Vagina (tissue), 2 donors: ENCODE results near the gene NIPSNAP2.

Experiments
- POLR2AphosphoS5 ChIP-seq, 2 donors: sonication (generic); formaldehyde crosslinking; IDR thresholded peaks; one replicate each; pipeline ENCODE4 v1.9.0; 2017; ENCODE audit warnings: antibody characterized with exemption in 2 of 2, mild to moderate bottlenecking in 2 of 2, low read depth in 1 of 2; ENCODE audit not compliant: insufficient read depth in 1 of 2
- TF ChIP-seq, protein P1 (sequence below), 3 experiments: fragments of 450-650 bp in 2 of 3; fragments of 200-600 bp in 1 of 3; sonication (generic) in 1 of 3; IDR thresholded peaks; one replicate each; pipeline ENCODE4 v1.5.1; 2017 to 2019; ENCODE audit warnings: antibody characterized with exemption in 3 of 3, mild to moderate bottlenecking in 2 of 3, moderate library complexity in 2 of 3

GRCh38 chr7:55970561-55970960 is 6.2 kb downstream of the NIPSNAP2 start:
- TF ChIP-seq, protein P1, sequence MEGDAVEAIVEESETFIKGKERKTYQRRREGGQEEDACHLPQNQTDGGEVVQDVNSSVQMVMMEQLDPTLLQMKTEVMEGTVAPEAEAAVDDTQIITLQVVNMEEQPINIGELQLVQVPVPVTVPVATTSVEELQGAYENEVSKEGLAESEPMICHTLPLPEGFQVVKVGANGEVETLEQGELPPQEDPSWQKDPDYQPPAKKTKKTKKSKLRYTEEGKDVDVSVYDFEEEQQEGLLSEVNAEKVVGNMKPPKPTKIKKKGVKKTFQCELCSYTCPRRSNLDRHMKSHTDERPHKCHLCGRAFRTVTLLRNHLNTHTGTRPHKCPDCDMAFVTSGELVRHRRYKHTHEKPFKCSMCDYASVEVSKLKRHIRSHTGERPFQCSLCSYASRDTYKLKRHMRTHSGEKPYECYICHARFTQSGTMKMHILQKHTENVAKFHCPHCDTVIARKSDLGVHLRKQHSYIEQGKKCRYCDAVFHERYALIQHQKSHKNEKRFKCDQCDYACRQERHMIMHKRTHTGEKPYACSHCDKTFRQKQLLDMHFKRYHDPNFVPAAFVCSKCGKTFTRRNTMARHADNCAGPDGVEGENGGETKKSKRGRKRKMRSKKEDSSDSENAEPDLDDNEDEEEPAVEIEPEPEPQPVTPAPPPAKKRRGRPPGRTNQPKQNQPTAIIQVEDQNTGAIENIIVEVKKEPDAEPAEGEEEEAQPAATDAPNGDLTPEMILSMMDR (IDR thresholded peaks at IDR 0.05): no peak
- TF ChIP-seq POLR2AphosphoS5 (IDR thresholded peaks at IDR 0.05; ENCODE audit: insufficient read depth in 1 of 2, low read depth in 1 of 2): no peak
